Measurements from ENCODE around the gene ZNF608. TPM values are rescaled to one million over a fixed set of nuclear protein-coding genes. Genes with fewer than 3 reads are reported as not detected.

Gene ZNF608
- total RNA-seq, 6 experiments from 2014 or later, result 0.28 to 0.85 (median 0.33) TPM

GRCh38 chr5:124725040-124725434 is 21.4 kb downstream of the ZNF608 start:
- H3K36me3 Mint-ChIP-seq (ENCODE audit: low read depth), result no peaks in the 10 kb centered on the region
- peaks cover 3% of the 10 kb centered on the region for H3K27me3 Mint-ChIP-seq (ENCODE audit: insufficient read depth)
- no peaks in the 10 kb centered on the region for H3K9me3 Mint-ChIP-seq
- DNase-seq, result no peak
- no peaks in the 10 kb centered on the region for H3K4me1 Mint-ChIP-seq (ENCODE audit: low read depth)
- peak; percentile 10; the same call in 1 of the 2 replicates for TF ChIP-seq CTCF (IDR thresholded peaks at IDR 0.05)
- no peak overlapping the region for H3K27ac Mint-ChIP-seq
- H3K4me3 Mint-ChIP-seq, result no peak overlapping the region

DNA sequence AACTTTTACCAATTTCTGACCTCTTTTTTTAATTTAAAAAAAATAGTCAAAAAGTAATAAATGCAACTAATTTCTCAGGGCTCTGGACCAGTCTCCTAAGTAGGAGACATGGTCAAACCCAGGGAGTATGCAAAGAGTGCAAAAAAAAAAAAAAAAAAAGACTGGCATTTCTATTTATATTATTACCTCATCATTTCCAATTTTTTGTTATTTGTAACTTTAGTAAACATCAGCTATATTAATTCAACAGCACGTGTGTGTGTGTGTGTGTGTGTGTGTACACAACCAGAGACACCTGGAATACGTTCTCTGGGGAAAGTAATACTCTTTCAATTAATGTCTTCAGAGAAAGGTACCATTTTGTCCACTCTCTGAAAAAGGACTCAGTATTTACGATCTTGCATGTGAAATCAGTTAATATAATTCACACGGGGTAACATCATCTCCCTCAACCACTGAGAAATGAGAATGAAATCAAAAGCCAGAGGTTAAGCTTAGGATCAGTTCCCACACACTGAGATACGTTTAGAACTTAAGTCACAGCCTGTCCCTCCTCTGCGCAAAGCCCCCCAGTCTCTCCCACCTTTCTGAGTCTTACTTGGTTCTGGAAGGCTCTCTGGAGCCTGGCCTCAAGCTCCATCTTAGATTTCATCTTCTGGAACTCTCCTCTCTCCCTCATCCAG is 21.9 kb downstream of the ZNF608 start:
- Mint-ChIP-seq H3K9me3 (no peaks in the 10 kb centered on the region), H3K36me3 (ENCODE audit: low read depth) (no peaks in the 10 kb centered on the region), H3K4me1 (ENCODE audit: low read depth) (no peaks in the 10 kb centered on the region), H3K4me3 (no peak overlapping the region), H3K27ac (no peak overlapping the region), H3K27me3 (ENCODE audit: insufficient read depth) (peaks cover 3% of the 10 kb centered on the region)
- no peak for TF ChIP-seq CTCF (IDR thresholded peaks at IDR 0.05)
- DNase-seq, result no peak

DNA sequence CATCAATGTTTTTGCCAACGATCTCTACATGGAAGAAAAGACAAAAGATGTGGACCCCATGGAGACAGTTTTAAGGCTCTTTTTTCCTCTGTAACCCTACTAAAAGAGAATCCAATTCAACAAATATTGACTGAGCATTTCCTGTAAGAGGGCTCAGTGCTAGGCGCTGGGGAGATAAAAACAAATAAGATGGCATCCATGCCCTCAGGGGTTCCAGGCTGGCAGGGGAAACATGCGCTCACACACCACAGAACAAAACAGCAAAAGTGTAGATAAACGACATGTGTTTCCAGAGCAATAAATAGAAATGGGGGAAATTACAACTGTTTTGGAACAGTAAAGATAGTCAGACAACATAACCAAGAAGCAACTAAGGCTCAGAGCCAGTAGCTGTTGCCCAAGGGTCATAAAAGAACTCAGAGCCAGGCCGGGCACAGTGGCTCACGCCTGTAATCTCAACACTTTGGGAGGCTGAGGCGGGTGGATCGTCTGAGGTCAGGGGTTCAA is 25.2 kb downstream of the ZNF608 start:
- H3K27ac Mint-ChIP-seq, result no peak overlapping the region
- peaks cover 2% of the 10 kb centered on the region for H3K27me3 Mint-ChIP-seq (ENCODE audit: insufficient read depth)
- no peak for TF ChIP-seq CTCF (IDR thresholded peaks at IDR 0.05)
- DNase-seq, result no peak
- H3K9me3 Mint-ChIP-seq, result no peaks in the 10 kb centered on the region
- H3K4me3 Mint-ChIP-seq, result no peak overlapping the region
- H3K36me3 Mint-ChIP-seq (ENCODE audit: low read depth), result no peaks in the 10 kb centered on the region
- H3K4me1 Mint-ChIP-seq (ENCODE audit: low read depth), result no peaks in the 10 kb centered on the region

DNA sequence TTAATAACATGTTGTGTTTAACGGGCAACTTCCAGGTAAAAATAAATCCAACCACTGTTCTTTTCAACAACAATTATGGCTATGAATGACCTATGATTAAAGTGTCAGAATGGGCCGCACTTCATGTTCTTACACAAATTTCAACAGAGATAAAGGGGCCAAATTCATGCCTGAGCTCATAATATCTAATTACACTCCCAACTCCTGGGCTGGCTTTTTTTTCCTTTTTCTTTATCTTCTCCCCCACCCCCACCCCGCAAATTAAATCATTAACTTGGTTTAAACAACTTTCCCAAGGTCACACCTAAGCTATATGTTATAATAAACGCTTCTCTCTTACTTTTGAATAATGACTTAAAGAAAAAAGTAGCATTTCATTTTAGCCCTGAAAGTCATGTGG is 25.8 kb downstream of the ZNF608 start:
- TF ChIP-seq CTCF (IDR thresholded peaks at IDR 0.05), result no peak
- Mint-ChIP-seq H3K9me3 (no peaks in the 10 kb centered on the region), H3K27me3 (ENCODE audit: insufficient read depth) (no peaks in the 10 kb centered on the region; the same call in 1 of the 2 replicates), H3K4me3 (no peak overlapping the region), H3K27ac (no peak overlapping the region), H3K36me3 (ENCODE audit: low read depth) (no peaks in the 10 kb centered on the region), H3K4me1 (ENCODE audit: low read depth) (no peaks in the 10 kb centered on the region)
- no peak for DNase-seq

- Mint-ChIP-seq H3K27me3 (ENCODE audit: insufficient read depth) (no peaks in the 10 kb centered on the region; the same call in 1 of the 2 replicates), H3K27ac (no peak overlapping the region), H3K9me3 (no peaks in the 10 kb centered on the region), H3K4me3 (no peak overlapping the region), H3K36me3 (ENCODE audit: low read depth) (no peaks in the 10 kb centered on the region), H3K4me1 (ENCODE audit: low read depth) (no peaks in the 10 kb centered on the region)
- no peak for DNase-seq
- TF ChIP-seq CTCF (IDR thresholded peaks at IDR 0.05), result no peak
Measured at GRCh38 chr5:124719113-124719967, 27.1 kb downstream of the ZNF608 start.

All from HFFc6 (cell line).